ENCODE results near the gene MRPL40. TPM values are rescaled to one million over a fixed set of nuclear protein-coding genes. Genes with fewer than 3 reads are reported as not detected.

MRPL40 gene
- total RNA-seq: 29.8 and 30.6 TPM in 2 replicates

GRCh38 chr22:19432133-19432851 lies at the start of gene MRPL40:
TSS of gene MRPL40 (plus strand) at chr22:19432545. CDS start at chr22:19432555, 10 bp downstream.

DNA sequence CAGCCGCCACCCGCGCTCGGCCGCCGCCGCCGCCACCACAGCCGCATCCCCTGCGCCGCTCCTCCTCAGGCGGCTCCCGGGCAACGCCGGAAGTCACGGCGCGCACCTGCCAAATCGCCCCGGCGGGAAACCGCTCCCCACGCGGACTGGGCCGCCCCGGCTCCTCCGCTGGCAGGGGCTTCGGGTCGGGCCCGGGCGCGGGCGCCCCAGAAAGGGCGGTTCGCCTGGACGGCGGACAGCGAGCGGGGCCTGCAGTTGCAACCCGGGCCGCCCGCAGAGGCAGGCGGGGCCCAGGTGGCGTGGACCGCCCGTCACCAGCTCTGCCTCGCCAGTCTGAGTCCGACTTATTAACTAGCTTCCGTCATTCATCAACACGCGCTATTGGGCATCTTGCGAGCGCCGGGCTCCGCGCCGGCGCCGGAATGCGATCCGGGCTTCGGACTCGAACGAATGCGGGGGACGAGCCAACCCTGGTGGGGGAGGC lies 654 bp upstream of the MRPL40 start, which contains the start of gene HIRA:
HIRA (minus strand) TSS at position 85 of the 484 bp plus-strand sequence. CDS start 257 bp downstream, outside the sequence.

GRCh38 chr22:19447330-19448075 lies 15.2 kb downstream of the MRPL40 start, which contains the start of gene C22orf39:
TSS of gene C22orf39 (minus strand) at chr22:19447711. CDS start at chr22:19447688, 23 bp downstream.

DNA sequence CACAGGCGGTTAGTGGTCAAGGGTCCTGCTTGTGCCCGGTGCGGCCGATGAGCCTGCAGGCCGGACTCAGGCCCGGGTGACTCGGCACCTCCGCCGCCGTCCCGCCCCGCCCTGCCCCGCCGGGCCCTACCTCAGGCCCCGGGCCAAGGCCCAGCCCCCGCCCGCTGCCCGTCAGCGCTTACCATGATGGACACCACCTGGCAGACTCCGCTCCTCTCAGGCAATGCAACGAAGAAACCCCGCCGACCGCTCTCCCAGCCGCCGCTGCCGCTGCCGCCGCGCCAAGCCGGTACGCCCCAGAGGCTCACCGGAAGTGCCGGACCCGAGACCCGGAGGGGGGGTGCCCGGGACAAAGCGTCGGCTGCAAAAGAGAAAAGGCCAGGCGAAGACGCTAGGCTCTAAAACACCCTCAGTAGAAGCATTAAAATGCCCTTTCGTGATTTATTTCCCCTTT lies 46.6 kb downstream of the MRPL40 start, which contains the start of gene UFD1:
UFD1 (minus strand) TSS at position 293 of the 454 bp plus-strand sequence; CDS start at position 185, 108 bp downstream.

GRCh38 chr22:19479355-19480172 lies 47.2 kb downstream of the MRPL40 start, which contains the start of gene CDC45:
TSS of gene CDC45 (plus strand) at chr22:19479920. CDS start at chr22:19479969, 49 bp downstream.

Other genes starting within 250 kb of the MRPL40 start
- 12.7 and 15.3 TPM in 2 replicates for gene CLTCL1, start 140.8 kb upstream of the MRPL40 start, total RNA-seq
- 20.8 and 28.2 TPM in 2 replicates for gene HIRA, start 812 bp upstream of the MRPL40 start, total RNA-seq
- gene C22orf39, start 15.2 kb downstream of the MRPL40 start, total RNA-seq: 12.7 and 13.3 TPM in 2 replicates
- gene UFD1, start 46.6 kb downstream of the MRPL40 start, total RNA-seq: 82.5 and 90.3 TPM in 2 replicates
- 1.8 and 30.8 TPM in 2 replicates for gene CDC45, start 47.4 kb downstream of the MRPL40 start, total RNA-seq
- gene CLDN5, start 91.9 kb downstream of the MRPL40 start, total RNA-seq: 0.22 and 0.29 TPM in 2 replicates

All from placental pericyte (primary cell).